HL-60 (cell line): ENCODE data around the gene KCNK5.

ENCODE experiments used
- DNase-seq, 2 experiments: peaks; one replicate each; pipeline ENCODE4 v3.0.0-alpha.2; 2010 to 2020; ENCODE audit warnings: low read depth in 1 of 2, low spot score in 1 of 2
- H3K27ac ChIP-seq: fragments of 250-450 bp; sonication (Bioruptor Pico); replicated peaks from 2 replicates; pipeline ENCODE4 v1.5.1; 2020; ENCODE audit warnings: mild to moderate bottlenecking, moderate library complexity
- H3K27me3 ChIP-seq: fragments of 250-450 bp; sonication (Bioruptor Pico); 2 replicates; pipeline ENCODE4 v1.5.1; 2021; ENCODE audit warnings: mild to moderate bottlenecking, moderate library complexity; ENCODE audit not compliant: insufficient read depth, poor library complexity, severe bottlenecking
- H3K4me3 ChIP-seq: replicated peaks from 2 replicates; pipeline ENCODE4 v1.5.1; 2011; ENCODE audit warnings: mild to moderate bottlenecking, control low read depth, low read length; ENCODE audit not compliant: insufficient read depth
- GABPA ChIP-seq: IDR thresholded peaks from 2 replicates; pipeline ENCODE4 v1.6.1; 2012; ENCODE audit warnings: low read depth
- POLR2AphosphoS5 ChIP-seq: IDR thresholded peaks from 2 replicates; pipeline ENCODE4 v1.6.1; 2012; ENCODE audit warnings: low read depth
- SPI1 ChIP-seq: IDR thresholded peaks from 2 replicates; pipeline ENCODE4 v1.6.1; 2012; ENCODE audit warnings: low read depth, mild to moderate bottlenecking, borderline replicate concordance
- TF ChIP-seq, protein P1 (sequence below): IDR thresholded peaks from 2 replicates; pipeline ENCODE4 v1.6.1; 2012; ENCODE audit warnings: low read depth; ENCODE audit not compliant: insufficient replicate concordance
- TF ChIP-seq, protein P2 (sequence below): IDR thresholded peaks from one replicate; pipeline ENCODE4 v1.5.1; 2011; ENCODE audit warnings: low read length, control low read depth, inconsistent platforms; ENCODE audit not compliant: insufficient read depth

The KCNK5 gene

DNA sequence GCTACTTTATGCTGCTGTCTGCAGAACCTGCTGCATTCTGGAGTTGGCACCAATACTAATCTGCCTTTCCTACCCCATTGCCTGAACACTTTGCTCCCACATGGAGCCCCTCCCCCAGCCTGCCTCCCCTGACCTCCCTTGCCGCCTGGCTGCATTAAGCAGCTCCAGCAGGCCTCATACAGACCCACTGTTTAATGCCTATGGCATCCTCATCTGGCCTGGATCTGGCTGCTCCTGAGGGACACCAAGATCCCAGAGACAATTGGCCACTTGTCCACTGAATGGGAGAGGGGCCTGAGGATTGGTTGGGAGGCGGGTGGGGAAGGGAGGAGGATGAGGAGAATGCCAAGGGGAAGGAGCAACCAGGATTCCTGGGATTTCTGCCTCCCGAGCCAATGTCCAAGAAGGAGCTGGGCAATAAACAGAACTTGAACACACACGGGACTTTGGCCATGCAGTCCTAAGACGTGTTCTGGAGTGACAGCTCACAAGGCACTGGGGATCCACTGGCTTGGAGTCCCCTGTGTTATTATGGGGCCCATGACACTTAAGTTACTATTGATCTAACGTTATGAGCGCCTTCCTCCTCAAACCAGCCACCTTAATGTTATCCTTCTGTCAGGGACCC is 10.4 kb upstream of the KCNK5 start:
- DNase-seq, result no peak
- no peak overlapping the region for H3K27ac ChIP-seq
- H3K27me3 ChIP-seq, result no peaks in the 10 kb centered on the region
- H3K4me3 ChIP-seq, result no peak overlapping the region
- no peak for TF ChIP-seq POLR2AphosphoS5
- no peak for TF ChIP-seq GABPA
- no peak for TF ChIP-seq SPI1
- TF ChIP-seq, protein P1, sequence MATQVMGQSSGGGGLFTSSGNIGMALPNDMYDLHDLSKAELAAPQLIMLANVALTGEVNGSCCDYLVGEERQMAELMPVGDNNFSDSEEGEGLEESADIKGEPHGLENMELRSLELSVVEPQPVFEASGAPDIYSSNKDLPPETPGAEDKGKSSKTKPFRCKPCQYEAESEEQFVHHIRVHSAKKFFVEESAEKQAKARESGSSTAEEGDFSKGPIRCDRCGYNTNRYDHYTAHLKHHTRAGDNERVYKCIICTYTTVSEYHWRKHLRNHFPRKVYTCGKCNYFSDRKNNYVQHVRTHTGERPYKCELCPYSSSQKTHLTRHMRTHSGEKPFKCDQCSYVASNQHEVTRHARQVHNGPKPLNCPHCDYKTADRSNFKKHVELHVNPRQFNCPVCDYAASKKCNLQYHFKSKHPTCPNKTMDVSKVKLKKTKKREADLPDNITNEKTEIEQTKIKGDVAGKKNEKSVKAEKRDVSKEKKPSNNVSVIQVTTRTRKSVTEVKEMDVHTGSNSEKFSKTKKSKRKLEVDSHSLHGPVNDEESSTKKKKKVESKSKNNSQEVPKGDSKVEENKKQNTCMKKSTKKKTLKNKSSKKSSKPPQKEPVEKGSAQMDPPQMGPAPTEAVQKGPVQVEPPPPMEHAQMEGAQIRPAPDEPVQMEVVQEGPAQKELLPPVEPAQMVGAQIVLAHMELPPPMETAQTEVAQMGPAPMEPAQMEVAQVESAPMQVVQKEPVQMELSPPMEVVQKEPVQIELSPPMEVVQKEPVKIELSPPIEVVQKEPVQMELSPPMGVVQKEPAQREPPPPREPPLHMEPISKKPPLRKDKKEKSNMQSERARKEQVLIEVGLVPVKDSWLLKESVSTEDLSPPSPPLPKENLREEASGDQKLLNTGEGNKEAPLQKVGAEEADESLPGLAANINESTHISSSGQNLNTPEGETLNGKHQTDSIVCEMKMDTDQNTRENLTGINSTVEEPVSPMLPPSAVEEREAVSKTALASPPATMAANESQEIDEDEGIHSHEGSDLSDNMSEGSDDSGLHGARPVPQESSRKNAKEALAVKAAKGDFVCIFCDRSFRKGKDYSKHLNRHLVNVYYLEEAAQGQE, result no peak
- TF ChIP-seq, protein P2, sequence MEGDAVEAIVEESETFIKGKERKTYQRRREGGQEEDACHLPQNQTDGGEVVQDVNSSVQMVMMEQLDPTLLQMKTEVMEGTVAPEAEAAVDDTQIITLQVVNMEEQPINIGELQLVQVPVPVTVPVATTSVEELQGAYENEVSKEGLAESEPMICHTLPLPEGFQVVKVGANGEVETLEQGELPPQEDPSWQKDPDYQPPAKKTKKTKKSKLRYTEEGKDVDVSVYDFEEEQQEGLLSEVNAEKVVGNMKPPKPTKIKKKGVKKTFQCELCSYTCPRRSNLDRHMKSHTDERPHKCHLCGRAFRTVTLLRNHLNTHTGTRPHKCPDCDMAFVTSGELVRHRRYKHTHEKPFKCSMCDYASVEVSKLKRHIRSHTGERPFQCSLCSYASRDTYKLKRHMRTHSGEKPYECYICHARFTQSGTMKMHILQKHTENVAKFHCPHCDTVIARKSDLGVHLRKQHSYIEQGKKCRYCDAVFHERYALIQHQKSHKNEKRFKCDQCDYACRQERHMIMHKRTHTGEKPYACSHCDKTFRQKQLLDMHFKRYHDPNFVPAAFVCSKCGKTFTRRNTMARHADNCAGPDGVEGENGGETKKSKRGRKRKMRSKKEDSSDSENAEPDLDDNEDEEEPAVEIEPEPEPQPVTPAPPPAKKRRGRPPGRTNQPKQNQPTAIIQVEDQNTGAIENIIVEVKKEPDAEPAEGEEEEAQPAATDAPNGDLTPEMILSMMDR, result no peak

DNA sequence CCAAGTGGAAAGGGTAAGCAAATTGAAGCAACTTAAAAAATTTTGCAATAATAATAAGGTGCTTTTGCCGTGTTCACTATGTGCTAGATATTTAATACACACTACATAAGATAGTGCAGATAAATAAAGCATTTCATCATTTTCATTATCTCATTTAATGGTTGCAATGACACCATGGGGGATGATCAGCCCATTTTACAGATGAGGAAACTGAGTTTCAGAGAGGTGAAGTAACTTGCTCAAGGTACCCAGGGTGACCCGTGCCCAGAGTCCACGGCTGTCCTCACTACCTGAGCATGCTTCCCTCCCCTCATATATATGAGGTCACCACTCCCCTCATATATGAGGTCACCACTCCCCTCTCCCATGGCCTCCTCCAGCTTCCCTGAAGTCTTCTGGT is 7.5 kb upstream of the KCNK5 start:
- no peak overlapping the region for H3K4me3 ChIP-seq
- TF ChIP-seq, protein P2, result no peak
- TF ChIP-seq SPI1 (no peak), POLR2AphosphoS5 (no peak), GABPA (no peak)
- TF ChIP-seq, protein P1, result no peak
- DNase-seq, result no peak
- no peaks in the 10 kb centered on the region for H3K27me3 ChIP-seq
- no peak overlapping the region for H3K27ac ChIP-seq

DNA sequence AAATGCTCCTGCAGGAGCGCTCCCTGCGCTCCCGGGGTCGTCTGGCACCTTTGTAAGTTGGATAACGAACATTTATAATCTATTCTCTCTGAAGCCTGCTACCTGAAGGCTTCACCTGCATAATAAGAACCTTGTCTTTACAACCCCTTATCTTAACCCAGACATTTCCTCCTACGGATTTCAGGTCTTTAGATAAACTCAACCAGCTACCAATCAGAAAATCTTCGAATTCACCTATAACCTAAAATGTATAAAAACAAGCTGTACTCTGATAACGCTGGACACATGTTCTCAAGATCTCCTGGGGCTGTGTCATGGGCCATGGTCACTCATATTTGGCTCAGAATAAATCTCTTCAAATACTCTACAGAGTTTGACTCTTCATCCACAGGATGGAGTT is 4.1 kb upstream of the KCNK5 start:
- no peak overlapping the region for H3K27ac ChIP-seq
- H3K4me3 ChIP-seq, result no peak overlapping the region
- DNase-seq, result no peak
- no peaks in the 10 kb centered on the region for H3K27me3 ChIP-seq
- TF ChIP-seq, protein P1, result no peak
- TF ChIP-seq POLR2AphosphoS5 (no peak), GABPA (no peak), SPI1 (no peak)
- TF ChIP-seq, protein P2, result no peak
